Astrocyte (in vitro differentiated cells and primary cell): ENCODE results near the gene MYADML2. TPM values are rescaled to one million over a fixed set of nuclear protein-coding genes. Genes with fewer than 3 reads are reported as not detected.

Source experiments
- DNase-seq: peaks from one replicate; pipeline ENCODE4 v3.0.0-alpha.2; 2010; ENCODE audit warnings: low read depth
- FAIRE-seq: peaks from 2 replicates; lab custom pipeline; 2011; peaks lifted over from hg19 to GRCh38; lab: Jason Lieb, UNC
- H2AFZ ChIP-seq: 2 replicates; pipeline ENCODE4 v1.6.0; 2012; ENCODE audit warnings: low read depth, low read length, inconsistent platforms
- H3K27ac ChIP-seq: 2 replicates; pipeline ENCODE4 v1.5.1; 2011; ENCODE audit warnings: low read depth, low read length, inconsistent platforms
- H3K27me3 ChIP-seq: 2 replicates; pipeline ENCODE4 v1.6.0; 2011; ENCODE audit warnings: low read length, inconsistent platforms; ENCODE audit not compliant: insufficient read depth
- H3K36me3 ChIP-seq: 2 replicates; pipeline ENCODE4 v1.5.1; 2011; ENCODE audit warnings: low read length, inconsistent platforms; ENCODE audit not compliant: insufficient read depth
- H3K4me1 ChIP-seq: 2 replicates; pipeline ENCODE4 v1.5.1; 2011; ENCODE audit warnings: low read length, inconsistent platforms; ENCODE audit not compliant: insufficient read depth
- H3K4me2 ChIP-seq: 2 replicates; pipeline ENCODE4 v1.6.0; 2012; ENCODE audit warnings: low read length, inconsistent platforms
- H3K4me3 ChIP-seq: 2 replicates; pipeline ENCODE4 v1.5.1; 2011; ENCODE audit warnings: low read depth, mild to moderate bottlenecking, low read length, inconsistent platforms; ENCODE audit not compliant: insufficient read depth
- H3K79me2 ChIP-seq: 2 replicates; pipeline ENCODE4 v1.6.0; 2012; ENCODE audit warnings: mild to moderate bottlenecking, low read length, inconsistent platforms; ENCODE audit not compliant: insufficient read depth
- H3K9ac ChIP-seq: 2 replicates; pipeline ENCODE4 v1.6.0; 2012; ENCODE audit warnings: mild to moderate bottlenecking, low read length, inconsistent platforms
- H3K9me3 ChIP-seq: 2 replicates; pipeline ENCODE4 v1.5.1; 2012; ENCODE audit warnings: low read depth, mild to moderate bottlenecking, low read length, inconsistent platforms; ENCODE audit not compliant: insufficient read depth
- H4K20me1 ChIP-seq: 2 replicates; pipeline ENCODE4 v1.6.0; 2012; ENCODE audit warnings: low read length, inconsistent platforms; ENCODE audit not compliant: insufficient read depth
- H3K27ac Mint-ChIP-seq: one replicate; pipeline ENCODE4 v1.8.0; 2021; ENCODE audit warnings: mild to moderate bottlenecking, mixed read lengths; ENCODE audit not compliant: unreplicated experiment
- H3K27me3 Mint-ChIP-seq: one replicate; pipeline ENCODE4 v1.8.0; 2021; ENCODE audit warnings: low read depth, mixed read lengths; ENCODE audit not compliant: unreplicated experiment
- H3K36me3 Mint-ChIP-seq: one replicate; pipeline ENCODE4 v1.8.0; 2021; ENCODE audit warnings: low read depth, mixed read lengths; ENCODE audit not compliant: unreplicated experiment
- H3K4me1 Mint-ChIP-seq: one replicate; pipeline ENCODE4 v1.8.0; 2021; ENCODE audit warnings: low read depth, mixed read lengths; ENCODE audit not compliant: unreplicated experiment
- H3K4me3 Mint-ChIP-seq: one replicate; pipeline ENCODE4 v1.8.0; 2021; ENCODE audit warnings: mild to moderate bottlenecking, moderate library complexity, mixed read lengths; ENCODE audit not compliant: unreplicated experiment
- H3K9me3 Mint-ChIP-seq: one replicate; pipeline ENCODE4 v1.8.0; 2021; ENCODE audit warnings: mild to moderate bottlenecking, mixed read lengths; ENCODE audit not compliant: unreplicated experiment
- EZH2 ChIP-seq: IDR thresholded peaks from 2 replicates; pipeline ENCODE4 v1.6.1; 2012; ENCODE audit warnings: mild to moderate bottlenecking, low read length, inconsistent platforms; ENCODE audit not compliant: insufficient read depth
- total RNA-seq: library from RNA; stranded (reverse); gene quantifications from 2 replicates; pipeline ENCODE4 v1.2.1, GENCODE V29; 2021
- TF ChIP-seq, protein P1 (sequence below): IDR thresholded peaks from 2 replicates; pipeline ENCODE4 v1.5.1; 2011; ENCODE audit warnings: low read depth, mild to moderate bottlenecking, inconsistent platforms, low read length, moderate library complexity; ENCODE audit not compliant: insufficient read depth

Gene MYADML2
- total RNA-seq, 1 donor from 2014 or later: not detected

DNA sequence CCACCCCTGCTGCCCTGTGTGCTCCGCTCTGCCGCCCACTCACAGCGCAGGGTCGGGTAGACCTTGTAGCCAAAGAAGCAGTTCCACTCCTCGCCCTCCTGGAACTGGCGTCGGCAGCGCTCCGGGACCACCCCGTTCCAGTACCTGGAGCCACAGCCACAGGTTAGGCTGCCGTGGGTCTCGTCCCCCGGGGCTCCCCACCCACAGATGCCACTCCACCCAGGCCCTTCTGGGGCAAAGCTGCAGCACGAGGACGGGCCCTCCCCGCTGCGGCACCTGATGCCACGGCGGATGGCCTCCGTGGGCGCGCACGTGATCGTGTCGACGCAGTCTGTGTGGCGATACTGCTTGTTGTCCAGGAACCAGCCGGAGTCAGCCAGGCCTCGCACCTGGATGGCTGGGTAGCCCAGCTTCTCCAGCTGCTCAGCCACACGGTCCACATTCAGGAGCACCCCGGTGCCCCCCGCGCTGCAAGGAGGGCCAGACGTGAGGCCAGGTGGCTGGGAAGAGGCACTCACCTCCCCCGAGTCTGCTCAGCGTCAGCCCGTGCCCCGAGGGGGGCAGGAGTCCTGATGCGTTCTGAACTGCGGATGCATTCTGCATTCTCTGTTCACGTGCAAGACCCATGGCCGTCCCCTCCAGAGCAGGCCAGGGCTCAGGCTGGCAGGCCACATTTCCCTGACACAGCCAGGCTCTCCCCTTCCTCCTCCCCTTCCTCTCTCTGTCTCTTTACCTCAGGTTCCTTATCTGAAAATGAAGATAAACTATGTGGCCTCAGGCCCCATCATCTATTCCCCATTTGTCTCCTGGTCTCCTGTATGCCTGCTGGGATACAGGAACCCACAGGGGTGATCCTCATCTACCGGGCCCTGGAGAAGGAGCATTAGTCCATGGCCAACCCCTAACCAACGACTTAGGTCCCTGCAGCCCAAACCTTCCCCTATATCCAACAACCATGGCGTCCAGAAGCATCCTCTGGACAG, 9.9 kb upstream of the MYADML2 start:
- Histone ChIP-seq H3K27me3 (peaks cover 17% of the 10 kb centered on the region), H3K9me3 (no peaks in the 10 kb centered on the region), H4K20me1 (peaks cover 7% of the 10 kb centered on the region), H3K9ac (no peak overlapping the region), H3K4me3 (no peak overlapping the region), H3K27ac (no peak overlapping the region), H3K4me2 (no peak overlapping the region), H2AFZ (no peak overlapping the region), H3K79me2 (no peaks in the 10 kb centered on the region), H3K4me1 (no peaks in the 10 kb centered on the region), H3K36me3 (no peaks in the 10 kb centered on the region)
- Mint-ChIP-seq H3K4me1 (peaks cover 3% of the 10 kb centered on the region), H3K27me3 (peaks cover 26% of the 10 kb centered on the region), H3K27ac (no peak overlapping the region), H3K9me3 (peaks cover 2% of the 10 kb centered on the region), H3K36me3 (no peaks in the 10 kb centered on the region), H3K4me3 (no peak overlapping the region)
- no peak for DNase-seq
- no peak for TF ChIP-seq EZH2
- no peak for FAIRE-seq

DNA sequence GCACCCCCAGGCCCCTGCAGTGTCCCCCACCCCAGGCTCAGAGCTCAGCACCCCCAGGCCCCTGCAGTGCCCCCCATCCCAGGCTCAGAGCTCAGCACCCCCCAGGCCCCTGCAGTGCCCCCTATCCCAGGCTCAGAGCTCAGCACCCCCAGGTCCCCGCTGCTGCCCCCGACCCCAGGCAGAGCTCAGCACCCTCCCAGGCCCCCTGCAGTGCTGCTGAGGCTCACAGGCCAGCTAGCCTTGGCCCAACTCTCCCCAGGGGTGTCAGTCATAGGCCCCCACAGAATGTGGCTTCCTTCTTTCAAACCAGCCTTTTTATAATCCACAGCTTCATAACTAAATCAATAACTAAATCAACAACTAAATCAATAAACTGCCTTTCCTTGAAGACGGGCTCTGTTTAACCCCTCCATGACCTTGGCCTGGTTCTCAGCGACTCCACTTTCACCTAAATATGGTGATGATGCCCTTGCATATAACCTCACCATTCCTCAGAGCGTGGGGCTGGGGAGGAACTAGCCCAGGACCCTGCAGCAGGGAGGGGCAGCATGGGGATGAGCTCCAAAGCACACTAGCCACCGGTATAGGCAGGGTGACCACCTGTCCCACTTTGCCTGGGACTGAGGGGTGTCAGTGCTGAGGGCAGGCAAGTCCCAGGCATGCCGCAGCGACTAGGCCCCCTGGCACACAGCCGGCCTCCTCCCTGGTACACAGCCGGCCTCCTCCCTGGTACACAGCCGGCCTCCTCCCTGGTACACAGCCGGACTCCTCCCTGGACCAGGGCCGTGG, 8.9 kb upstream of the MYADML2 start:
- no peaks in the 10 kb centered on the region for H3K9me3 ChIP-seq
- Mint-ChIP-seq H3K36me3 (no peaks in the 10 kb centered on the region), H3K27me3 (peaks cover 28% of the 10 kb centered on the region), H3K4me1 (peaks cover 3% of the 10 kb centered on the region), H3K27ac (peak overlapping the region; percentile 18), H3K4me3 (no peak overlapping the region), H3K9me3 (peaks cover 2% of the 10 kb centered on the region)
- peaks cover 14% of the 10 kb centered on the region for H3K27me3 ChIP-seq
- H3K4me1 ChIP-seq: no peaks in the 10 kb centered on the region
- no peak overlapping the region for H3K4me3 ChIP-seq
- no peak overlapping the region for H2AFZ ChIP-seq
- H3K9ac ChIP-seq: no peak overlapping the region
- no peaks in the 10 kb centered on the region for H3K79me2 ChIP-seq
- no peak for DNase-seq
- TF ChIP-seq, protein P1, sequence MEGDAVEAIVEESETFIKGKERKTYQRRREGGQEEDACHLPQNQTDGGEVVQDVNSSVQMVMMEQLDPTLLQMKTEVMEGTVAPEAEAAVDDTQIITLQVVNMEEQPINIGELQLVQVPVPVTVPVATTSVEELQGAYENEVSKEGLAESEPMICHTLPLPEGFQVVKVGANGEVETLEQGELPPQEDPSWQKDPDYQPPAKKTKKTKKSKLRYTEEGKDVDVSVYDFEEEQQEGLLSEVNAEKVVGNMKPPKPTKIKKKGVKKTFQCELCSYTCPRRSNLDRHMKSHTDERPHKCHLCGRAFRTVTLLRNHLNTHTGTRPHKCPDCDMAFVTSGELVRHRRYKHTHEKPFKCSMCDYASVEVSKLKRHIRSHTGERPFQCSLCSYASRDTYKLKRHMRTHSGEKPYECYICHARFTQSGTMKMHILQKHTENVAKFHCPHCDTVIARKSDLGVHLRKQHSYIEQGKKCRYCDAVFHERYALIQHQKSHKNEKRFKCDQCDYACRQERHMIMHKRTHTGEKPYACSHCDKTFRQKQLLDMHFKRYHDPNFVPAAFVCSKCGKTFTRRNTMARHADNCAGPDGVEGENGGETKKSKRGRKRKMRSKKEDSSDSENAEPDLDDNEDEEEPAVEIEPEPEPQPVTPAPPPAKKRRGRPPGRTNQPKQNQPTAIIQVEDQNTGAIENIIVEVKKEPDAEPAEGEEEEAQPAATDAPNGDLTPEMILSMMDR: no peak
- no peak for TF ChIP-seq EZH2
- FAIRE-seq: no peak
- peaks cover 7% of the 10 kb centered on the region for H4K20me1 ChIP-seq
- no peak overlapping the region for H3K4me2 ChIP-seq
- H3K27ac ChIP-seq: no peak overlapping the region
- no peaks in the 10 kb centered on the region for H3K36me3 ChIP-seq

DNA sequence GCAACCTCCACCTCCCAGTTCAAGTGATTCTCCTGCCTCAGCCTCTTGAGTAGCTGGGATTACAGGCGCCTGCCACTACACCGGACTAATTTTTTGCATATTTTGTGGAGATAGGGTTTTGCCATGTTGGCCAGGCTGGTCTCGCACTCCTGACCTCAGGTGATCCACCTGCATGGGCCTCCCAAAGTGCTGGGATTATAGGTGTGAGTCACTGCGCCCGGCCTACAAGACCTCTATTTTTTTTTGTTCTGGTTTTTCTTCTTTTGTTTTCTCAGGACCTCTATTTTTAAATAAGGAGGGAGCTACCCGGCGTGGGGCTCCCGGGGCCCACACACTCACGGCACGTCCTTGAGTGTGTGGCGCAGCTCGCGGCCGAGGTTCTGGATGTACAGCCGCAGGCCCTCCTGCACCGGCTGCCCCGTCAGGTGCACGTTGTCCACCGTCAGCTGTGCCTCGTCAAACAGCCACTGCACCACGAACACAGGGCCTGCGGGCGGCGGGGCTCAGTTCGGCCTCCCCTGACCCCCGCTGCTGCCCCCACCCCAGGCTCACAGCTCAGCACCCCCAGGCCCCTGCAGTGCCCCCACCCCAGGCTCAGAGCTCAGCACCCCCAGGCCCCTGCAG, 8.1 kb upstream of the MYADML2 start:
- H3K27me3 ChIP-seq: peaks cover 12% of the 10 kb centered on the region
- no peak overlapping the region for H3K9ac ChIP-seq
- peaks cover 7% of the 10 kb centered on the region for H4K20me1 ChIP-seq
- no peak for FAIRE-seq
- Mint-ChIP-seq H3K36me3 (no peaks in the 10 kb centered on the region), H3K9me3 (peaks cover 2% of the 10 kb centered on the region), H3K4me3 (no peak overlapping the region), H3K4me1 (peaks cover 3% of the 10 kb centered on the region), H3K27me3 (peaks cover 32% of the 10 kb centered on the region), H3K27ac (no peak overlapping the region)
- H2AFZ ChIP-seq: no peak overlapping the region
- H3K4me1 ChIP-seq: no peaks in the 10 kb centered on the region
- no peak overlapping the region for H3K4me3 ChIP-seq
- no peaks in the 10 kb centered on the region for H3K79me2 ChIP-seq
- H3K36me3 ChIP-seq: no peaks in the 10 kb centered on the region
- H3K4me2 ChIP-seq: no peak overlapping the region
- TF ChIP-seq, protein P1: no peak
- no peak for TF ChIP-seq EZH2
- no peak for DNase-seq
- H3K27ac ChIP-seq: no peak overlapping the region
- no peaks in the 10 kb centered on the region for H3K9me3 ChIP-seq
